C4-2B (cell line): ENCODE measurements around the gene PRM3.

Experiments
- ZFX ChIP-seq: fragments of 450-650 bp; IDR thresholded peaks from 2 replicates; pipeline ENCODE4 v1.6.1; 2017
- TF ChIP-seq, protein P1 (sequence below): fragments of 450-650 bp; conservative IDR thresholded peaks from 2 replicates; pipeline ENCODE4 v1.5.1; 2017; ENCODE audit warnings: mild to moderate bottlenecking

DNA sequence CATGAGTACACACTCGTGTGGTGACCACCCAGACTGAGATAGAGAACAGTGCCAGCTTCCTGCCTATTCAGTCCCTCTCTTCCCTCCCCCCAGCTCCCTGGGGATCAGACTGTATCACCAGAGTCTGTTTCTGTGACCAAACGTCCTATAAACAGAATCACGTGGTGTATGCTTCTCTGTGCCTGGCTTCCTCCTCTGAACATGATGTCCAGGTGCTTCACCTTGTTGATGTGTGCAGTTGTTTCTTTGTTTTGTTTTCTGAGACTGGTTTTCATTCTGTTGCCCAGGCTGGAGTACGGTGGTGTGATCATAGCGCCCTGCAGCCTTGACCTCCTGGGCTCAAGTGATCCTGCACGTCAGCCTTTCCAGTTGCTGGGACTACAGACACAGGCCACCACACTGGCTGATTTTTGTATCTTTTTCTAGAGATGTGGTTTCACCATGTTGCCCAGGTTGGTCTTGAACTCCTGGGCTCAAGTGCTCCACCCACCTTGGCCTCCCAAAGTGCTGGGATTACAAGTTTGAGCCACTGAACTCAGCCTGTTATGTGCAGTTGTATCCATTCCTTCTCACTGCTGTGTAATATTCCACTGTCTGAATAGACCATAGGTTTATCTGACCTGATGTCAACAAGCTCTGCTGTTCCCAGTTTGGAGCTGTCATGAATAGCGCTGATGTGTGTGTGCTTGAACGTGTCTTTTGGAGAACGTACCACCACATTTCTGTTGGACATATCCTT, 36.6 kb upstream of the PRM3 start:
- TF ChIP-seq, protein P1, sequence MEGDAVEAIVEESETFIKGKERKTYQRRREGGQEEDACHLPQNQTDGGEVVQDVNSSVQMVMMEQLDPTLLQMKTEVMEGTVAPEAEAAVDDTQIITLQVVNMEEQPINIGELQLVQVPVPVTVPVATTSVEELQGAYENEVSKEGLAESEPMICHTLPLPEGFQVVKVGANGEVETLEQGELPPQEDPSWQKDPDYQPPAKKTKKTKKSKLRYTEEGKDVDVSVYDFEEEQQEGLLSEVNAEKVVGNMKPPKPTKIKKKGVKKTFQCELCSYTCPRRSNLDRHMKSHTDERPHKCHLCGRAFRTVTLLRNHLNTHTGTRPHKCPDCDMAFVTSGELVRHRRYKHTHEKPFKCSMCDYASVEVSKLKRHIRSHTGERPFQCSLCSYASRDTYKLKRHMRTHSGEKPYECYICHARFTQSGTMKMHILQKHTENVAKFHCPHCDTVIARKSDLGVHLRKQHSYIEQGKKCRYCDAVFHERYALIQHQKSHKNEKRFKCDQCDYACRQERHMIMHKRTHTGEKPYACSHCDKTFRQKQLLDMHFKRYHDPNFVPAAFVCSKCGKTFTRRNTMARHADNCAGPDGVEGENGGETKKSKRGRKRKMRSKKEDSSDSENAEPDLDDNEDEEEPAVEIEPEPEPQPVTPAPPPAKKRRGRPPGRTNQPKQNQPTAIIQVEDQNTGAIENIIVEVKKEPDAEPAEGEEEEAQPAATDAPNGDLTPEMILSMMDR, result no peak
- no peak for TF ChIP-seq ZFX
